Neutrophil (primary cell): ENCODE results near the gene PPIG.
"Not testable (repeated sequence)": the region's sequence is repeated elsewhere in the genome, so short reads cannot be mapped to it uniquely, and the experiment has no call there.

Experiments used
- H3K27ac ChIP-seq: fragments of 200-600 bp; sonication (generic); 2 replicates; pipeline ENCODE4 v1.5.1; 2016; ENCODE audit warnings: mild to moderate bottlenecking, moderate library complexity
- H3K27me3 ChIP-seq: fragments of 200-600 bp; sonication (generic); 2 replicates; pipeline ENCODE4 v1.6.0; 2016; ENCODE audit warnings: mild to moderate bottlenecking
- H3K36me3 ChIP-seq: fragments of 200-600 bp; sonication (generic); 2 replicates; pipeline ENCODE4 v1.5.1; 2017
- H3K4me1 ChIP-seq, 2 experiments: fragments of 200-600 bp in 1 of 2; sonication (generic) in 1 of 2; 1 replicate in 1 of 2; 2 replicates in 1 of 2; pipeline versions ENCODE4 v1.5.1 to v1.6.1; 2013 to 2016; ENCODE audit warnings: low read depth in 1 of 2, low read length in 1 of 2, mild to moderate bottlenecking in 1 of 2, moderate library complexity in 1 of 2; ENCODE audit not compliant: control insufficient read depth in 1 of 2, insufficient read depth in 1 of 2
- H3K4me3 ChIP-seq, 2 experiments: fragments of 200-600 bp in 1 of 2; sonication (generic) in 1 of 2; 1 replicate in 1 of 2; 2 replicates in 1 of 2; pipeline ENCODE4 v1.5.1; 2013 to 2016; ENCODE audit warnings: low read depth in 1 of 2, low read length in 1 of 2, mild to moderate bottlenecking in 1 of 2, moderate library complexity in 1 of 2
- H3K9me3 ChIP-seq: fragments of 200-600 bp; sonication (generic); 2 replicates; pipeline ENCODE4 v1.5.1; 2016
- TF ChIP-seq, protein P1 (sequence below): fragments of 200-600 bp; sonication (generic); IDR thresholded peaks from 2 replicates; pipeline ENCODE4 v1.5.1; 2016; ENCODE audit warnings: antibody characterized with exemption

Gene PPIG

DNA sequence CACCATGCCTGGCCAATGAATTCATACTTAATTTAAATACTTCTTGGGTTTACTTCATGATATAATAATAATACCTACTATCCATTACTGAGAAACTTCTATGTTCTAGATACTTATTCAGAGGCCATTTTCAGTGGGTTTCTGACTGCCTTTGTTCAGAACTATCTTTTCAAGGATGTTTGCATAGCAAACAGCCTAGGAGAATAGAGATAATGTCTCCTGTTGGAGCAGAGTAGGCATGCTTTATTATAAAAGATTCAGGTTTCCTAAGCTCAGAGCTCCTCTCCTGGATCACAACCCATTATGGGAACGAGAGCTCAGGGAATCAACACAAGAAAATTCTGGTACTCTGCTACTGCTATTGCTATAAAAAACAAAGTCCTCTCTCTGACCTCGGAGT is 21.6 kb upstream of the PPIG start:
- Histone ChIP-seq H3K4me3 (no peak overlapping the region), H3K4me1 (no peaks in the 10 kb centered on the region), H3K36me3 (no peaks in the 10 kb centered on the region), H3K27ac (no peak overlapping the region), H3K27me3 (no peaks in the 10 kb centered on the region), H3K9me3 (no peaks in the 10 kb centered on the region)
- TF ChIP-seq, protein P1, sequence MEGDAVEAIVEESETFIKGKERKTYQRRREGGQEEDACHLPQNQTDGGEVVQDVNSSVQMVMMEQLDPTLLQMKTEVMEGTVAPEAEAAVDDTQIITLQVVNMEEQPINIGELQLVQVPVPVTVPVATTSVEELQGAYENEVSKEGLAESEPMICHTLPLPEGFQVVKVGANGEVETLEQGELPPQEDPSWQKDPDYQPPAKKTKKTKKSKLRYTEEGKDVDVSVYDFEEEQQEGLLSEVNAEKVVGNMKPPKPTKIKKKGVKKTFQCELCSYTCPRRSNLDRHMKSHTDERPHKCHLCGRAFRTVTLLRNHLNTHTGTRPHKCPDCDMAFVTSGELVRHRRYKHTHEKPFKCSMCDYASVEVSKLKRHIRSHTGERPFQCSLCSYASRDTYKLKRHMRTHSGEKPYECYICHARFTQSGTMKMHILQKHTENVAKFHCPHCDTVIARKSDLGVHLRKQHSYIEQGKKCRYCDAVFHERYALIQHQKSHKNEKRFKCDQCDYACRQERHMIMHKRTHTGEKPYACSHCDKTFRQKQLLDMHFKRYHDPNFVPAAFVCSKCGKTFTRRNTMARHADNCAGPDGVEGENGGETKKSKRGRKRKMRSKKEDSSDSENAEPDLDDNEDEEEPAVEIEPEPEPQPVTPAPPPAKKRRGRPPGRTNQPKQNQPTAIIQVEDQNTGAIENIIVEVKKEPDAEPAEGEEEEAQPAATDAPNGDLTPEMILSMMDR: no peak

DNA sequence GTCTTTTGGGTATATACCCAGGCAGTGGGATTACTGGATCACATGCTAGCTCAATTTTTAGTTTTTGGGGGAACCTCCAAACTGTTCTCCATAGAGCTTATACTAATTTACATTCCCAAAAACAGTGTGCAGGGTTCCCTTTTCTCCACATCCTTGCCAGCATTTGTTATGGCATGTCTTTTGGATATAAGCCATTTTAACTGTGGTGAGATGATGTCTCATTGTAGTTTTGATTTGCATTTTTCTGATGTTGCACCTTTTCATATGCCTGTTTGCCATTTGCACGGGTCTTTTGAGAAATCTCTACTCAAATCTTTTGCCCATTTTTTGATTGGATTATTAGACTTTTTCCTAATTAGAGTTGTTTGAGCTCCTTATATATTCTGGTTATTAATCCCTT is 18.5 kb upstream of the PPIG start:
- no peaks in the 10 kb centered on the region for H3K4me1 ChIP-seq
- no peak overlapping the region for H3K27ac ChIP-seq
- H3K4me3 ChIP-seq: no peak overlapping the region
- H3K9me3 ChIP-seq: no peaks in the 10 kb centered on the region
- H3K36me3 ChIP-seq: no peaks in the 10 kb centered on the region
- H3K27me3 ChIP-seq: no peaks in the 10 kb centered on the region
- TF ChIP-seq, protein P1: no peak

DNA sequence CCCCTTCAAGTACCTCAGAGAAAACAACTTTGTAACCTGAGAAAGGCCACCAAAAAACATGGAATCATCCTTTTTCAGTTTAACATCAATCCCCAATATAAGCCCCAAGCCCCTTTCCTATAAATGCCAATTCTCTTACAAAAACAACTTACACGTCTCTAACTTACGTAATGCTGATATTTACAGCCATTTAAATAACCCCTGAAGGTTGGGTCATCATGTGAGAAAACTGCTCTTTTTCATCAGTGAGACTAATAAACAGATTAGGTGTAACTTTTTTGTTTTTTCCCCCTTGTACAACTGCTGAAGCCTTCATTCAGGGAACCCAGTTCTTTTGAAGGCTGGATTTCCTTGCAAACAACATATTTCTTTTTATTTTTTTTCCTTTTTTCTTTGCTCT is 14.2 kb upstream of the PPIG start:
- H3K27ac ChIP-seq: no peak overlapping the region
- H3K27me3 ChIP-seq: no peaks in the 10 kb centered on the region
- H3K4me1 ChIP-seq: peaks cover 8 to 10% of the 10 kb centered on the region in 2 experiments
- no peak overlapping the region for H3K4me3 ChIP-seq
- TF ChIP-seq, protein P1: no peak
- H3K36me3 ChIP-seq: no peaks in the 10 kb centered on the region
- H3K9me3 ChIP-seq: no peaks in the 10 kb centered on the region

DNA sequence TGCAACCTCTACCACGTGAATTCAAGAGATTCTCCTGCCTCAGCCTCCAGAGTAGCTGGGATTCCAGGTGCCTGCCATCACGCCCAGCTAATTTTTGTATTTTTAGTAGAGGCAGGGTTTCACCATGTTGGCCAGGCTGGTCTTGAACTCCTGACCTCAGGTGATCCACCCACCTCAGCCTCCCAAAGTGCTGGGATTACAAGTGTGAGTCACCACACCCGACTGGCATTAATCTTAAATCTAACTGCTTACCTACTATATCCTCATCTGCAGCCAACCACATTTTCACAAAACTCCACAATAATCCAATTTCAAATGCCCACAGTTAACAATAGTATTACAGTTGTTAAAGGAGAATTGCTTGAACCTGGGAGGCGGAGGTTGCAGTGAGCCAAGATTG is 13.4 kb upstream of the PPIG start:
- H3K4me1 ChIP-seq, H3K4me3 ChIP-seq, H3K9me3 ChIP-seq, H3K36me3 ChIP-seq, H3K27me3 ChIP-seq, H3K27ac ChIP-seq: not testable (repeated sequence)

DNA sequence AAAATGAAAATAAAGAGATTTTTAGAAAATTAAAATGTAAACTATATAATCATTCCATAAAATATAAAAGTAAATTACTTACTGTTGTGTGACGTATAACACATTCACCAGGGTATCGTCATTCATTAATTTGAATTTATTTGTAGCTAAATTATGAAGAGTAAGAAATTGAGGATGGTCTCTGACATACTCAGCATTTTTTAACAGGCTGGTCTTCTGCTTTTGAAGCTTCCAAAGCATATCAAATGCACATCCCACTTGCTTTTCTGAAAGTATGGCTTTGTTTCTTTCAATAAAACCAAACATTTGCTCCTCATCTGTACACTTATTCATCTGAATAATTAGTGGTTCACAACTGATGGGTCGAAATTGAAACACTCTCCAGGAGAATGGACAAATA is 12.6 kb upstream of the PPIG start:
- peaks cover 8 to 10% of the 10 kb centered on the region in 2 experiments for H3K4me1 ChIP-seq
- TF ChIP-seq, protein P1: no peak

DNA sequence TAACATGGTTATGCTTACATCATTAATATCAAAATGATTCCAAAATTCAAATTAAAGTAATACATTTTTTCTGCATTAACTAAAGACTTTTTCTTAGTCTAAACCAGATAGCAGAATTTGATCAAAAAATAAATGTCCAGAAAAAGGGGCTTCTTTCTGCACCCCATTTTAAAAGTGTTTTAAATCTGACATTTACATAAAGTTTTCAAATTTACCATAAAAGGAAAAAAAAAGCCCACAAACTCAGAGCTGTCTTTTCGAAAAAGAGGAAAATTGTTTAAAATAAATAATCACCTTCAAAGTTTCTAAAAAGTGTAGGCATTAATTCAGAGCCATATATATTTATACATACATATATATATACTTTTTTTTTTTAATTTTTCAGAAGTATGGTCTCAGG is 12.0 kb upstream of the PPIG start:
- H3K36me3 ChIP-seq: no peaks in the 10 kb centered on the region
- TF ChIP-seq, protein P1: no peak

More for the DNA sequence above, 12.6 kb upstream of the PPIG start:
- H3K9me3 ChIP-seq: no peaks in the 10 kb centered on the region
- no peaks in the 10 kb centered on the region for H3K27me3 ChIP-seq
- H3K27ac ChIP-seq: no peak overlapping the region
- no peak overlapping the region for H3K4me3 ChIP-seq
- no peaks in the 10 kb centered on the region for H3K36me3 ChIP-seq

More for the DNA sequence above, 12.0 kb upstream of the PPIG start:
- peaks cover 8 to 10% of the 10 kb centered on the region in 2 experiments for H3K4me1 ChIP-seq
- no peak overlapping the region for H3K4me3 ChIP-seq
- H3K27me3 ChIP-seq: no peaks in the 10 kb centered on the region
- no peak overlapping the region for H3K27ac ChIP-seq
- H3K9me3 ChIP-seq: no peaks in the 10 kb centered on the region
